HCEC 1CT (cell line): ENCODE measurements around the gene GGT7.
"Not testable (repeated sequence)": the region's sequence is repeated elsewhere in the genome, so short reads cannot be mapped to it uniquely, and the experiment has no call there.

ENCODE experiments used
- DNase-seq: peaks from one replicate; pipeline ENCODE4 v3.0.0-alpha.2; 2017

The GGT7 gene, protein sequence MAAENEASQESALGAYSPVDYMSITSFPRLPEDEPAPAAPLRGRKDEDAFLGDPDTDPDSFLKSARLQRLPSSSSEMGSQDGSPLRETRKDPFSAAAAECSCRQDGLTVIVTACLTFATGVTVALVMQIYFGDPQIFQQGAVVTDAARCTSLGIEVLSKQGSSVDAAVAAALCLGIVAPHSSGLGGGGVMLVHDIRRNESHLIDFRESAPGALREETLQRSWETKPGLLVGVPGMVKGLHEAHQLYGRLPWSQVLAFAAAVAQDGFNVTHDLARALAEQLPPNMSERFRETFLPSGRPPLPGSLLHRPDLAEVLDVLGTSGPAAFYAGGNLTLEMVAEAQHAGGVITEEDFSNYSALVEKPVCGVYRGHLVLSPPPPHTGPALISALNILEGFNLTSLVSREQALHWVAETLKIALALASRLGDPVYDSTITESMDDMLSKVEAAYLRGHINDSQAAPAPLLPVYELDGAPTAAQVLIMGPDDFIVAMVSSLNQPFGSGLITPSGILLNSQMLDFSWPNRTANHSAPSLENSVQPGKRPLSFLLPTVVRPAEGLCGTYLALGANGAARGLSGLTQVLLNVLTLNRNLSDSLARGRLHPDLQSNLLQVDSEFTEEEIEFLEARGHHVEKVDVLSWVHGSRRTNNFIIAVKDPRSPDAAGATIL

DNA sequence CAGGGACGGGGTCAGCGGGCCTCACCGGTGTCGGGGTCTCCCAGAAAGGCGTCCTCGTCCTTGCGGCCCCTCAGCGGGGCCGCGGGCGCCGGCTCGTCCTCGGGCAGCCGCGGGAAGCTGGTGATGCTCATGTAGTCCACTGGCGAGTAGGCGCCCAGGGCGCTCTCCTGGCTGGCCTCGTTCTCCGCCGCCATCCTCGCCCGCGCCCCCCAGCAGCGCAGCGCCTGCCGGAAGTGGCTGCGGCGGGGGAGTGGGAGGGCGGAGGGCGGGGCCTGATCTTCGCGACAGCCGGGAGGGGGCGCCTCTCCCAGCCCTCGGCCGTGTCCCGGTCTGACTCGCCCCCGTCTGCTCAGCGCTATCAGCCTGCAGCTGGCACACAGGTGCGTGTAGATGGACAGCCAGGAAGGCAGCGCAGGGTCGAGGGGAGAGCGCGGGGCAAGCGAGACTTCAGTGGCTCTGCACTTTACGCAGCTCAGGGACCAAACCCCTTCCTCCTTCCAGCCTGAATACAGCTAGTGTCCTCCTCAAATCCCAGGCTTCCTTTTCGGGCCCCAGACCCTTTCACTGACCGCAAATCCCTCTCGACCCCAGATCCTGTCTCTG lies at the start of gene GGT7:
GGT7 (minus strand) TSS at position 235 of the 603 bp plus-strand sequence; CDS start at position 194, 41 bp downstream.
- peak; percentile 60 for DNase-seq

DNA sequence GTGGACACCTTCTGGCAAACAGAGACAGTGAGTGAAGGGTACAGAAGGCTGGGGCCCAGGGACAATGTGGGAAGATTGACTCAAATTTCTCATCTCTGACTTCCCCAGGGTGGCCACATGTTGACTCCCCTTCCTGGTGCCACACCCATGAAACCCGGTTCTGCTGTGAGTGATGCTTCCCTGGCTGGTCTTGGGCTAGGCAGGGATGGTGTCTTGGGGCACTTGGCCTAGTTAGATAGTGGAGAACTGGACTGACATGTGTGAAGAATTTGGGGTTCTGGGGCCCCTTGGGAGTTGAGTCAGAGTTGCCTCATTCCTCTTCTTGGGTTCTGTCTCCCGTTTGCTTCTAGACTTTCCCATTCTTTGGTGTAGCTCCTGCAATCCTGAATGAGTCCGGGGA lies 48.8 kb upstream of the GGT7 start:
- peak; percentile 50 for DNase-seq

DNA sequence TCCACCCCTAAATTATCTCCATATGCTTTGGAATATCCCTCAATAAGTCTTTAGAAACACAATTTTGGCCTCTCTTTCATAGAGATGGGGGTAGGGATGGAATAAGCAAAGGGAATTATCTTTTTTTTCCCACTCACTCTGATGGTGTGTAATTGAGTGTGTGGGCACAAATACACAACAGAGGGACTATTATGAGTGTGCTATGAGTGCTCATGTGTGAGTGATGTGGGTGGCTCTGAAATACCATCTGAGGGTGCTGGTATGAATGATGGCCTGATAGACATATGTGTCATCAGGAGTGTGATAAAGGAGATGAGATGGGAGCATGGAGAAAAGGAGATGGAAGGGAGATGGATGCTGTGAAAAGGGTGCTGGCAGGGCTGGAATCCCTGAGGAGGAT lies 47.4 kb upstream of the GGT7 start:
- DNase-seq: no peak

DNA sequence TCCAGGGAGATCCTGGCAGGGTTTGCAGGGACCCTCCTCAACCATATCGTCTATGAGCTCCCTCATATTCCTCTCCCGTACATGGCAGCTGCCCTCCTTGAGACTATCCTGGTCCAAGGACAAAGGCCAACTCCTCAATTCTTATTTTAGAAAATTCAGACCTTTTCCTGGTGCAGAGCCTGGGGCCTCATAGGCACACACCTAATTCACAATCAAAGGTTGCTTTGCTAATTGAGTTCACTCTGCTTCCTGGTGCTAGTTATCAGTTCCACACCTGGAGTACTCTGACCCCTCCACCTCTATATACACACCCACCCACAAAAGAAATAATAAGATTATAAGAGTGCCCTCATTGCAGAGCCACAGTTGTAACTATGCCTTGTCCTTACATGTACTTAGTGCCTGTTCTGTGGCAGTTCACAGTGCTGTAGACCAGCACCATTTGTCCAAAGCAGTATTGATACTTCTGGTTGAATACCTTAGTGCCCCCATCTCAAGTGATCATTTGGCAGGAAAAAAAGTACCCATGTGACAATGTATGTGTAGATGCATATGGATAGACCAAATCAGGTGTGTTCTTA lies 44.2 kb upstream of the GGT7 start:
- no peak for DNase-seq

DNA sequence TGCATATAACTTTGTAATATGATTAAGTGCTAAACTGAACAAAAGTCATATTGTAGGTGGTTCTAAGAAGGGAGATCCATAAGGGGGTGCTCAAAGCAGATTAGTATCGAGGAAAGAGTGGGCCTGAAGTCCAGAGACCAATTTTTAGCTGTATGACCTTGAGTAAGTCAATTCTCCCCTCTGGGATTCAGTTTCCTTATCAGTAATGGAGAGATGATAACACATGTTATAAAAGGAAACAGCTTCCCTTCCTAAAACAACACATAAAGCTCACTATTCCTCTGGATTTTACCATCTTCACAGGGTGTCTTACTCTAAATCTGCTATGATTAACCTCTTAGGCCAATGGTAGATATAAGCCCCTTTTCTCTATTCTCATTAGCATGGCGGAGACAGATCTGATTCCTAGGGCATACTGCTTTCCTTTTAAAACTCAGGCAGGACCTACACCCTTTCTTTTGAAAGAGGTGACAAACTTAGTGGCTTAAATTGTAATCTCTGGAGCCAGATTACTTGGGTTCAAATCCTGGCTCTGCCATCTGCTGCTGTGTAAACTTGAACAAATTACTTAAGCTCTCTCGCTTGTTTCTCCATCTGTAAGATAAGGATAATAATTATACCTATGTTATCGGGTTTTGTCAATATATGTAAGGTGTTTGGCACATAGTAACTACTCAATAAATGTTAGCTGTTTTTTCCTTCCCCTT lies 43.2 kb upstream of the GGT7 start:
- DNase-seq: no peak

DNA sequence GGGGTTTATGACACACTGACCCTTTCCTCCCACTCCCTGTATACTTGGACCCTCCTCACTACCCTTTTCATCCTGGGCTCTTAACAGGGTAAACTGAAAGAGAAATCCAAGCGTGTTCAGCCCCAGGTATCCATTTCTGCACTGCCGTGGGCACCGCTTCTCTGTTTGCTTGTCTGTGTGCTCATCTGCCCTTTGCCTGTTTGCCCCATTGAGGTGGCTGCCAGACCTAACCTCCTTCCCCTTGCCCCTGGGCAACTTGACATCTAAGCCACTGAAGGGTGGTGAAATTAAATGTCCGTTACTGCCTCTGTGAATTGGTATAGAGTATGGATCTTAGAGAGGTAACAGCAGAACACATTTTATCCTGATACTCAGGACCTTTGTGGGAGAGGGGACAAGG lies 42.5 kb upstream of the GGT7 start:
- no peak for DNase-seq

DNA sequence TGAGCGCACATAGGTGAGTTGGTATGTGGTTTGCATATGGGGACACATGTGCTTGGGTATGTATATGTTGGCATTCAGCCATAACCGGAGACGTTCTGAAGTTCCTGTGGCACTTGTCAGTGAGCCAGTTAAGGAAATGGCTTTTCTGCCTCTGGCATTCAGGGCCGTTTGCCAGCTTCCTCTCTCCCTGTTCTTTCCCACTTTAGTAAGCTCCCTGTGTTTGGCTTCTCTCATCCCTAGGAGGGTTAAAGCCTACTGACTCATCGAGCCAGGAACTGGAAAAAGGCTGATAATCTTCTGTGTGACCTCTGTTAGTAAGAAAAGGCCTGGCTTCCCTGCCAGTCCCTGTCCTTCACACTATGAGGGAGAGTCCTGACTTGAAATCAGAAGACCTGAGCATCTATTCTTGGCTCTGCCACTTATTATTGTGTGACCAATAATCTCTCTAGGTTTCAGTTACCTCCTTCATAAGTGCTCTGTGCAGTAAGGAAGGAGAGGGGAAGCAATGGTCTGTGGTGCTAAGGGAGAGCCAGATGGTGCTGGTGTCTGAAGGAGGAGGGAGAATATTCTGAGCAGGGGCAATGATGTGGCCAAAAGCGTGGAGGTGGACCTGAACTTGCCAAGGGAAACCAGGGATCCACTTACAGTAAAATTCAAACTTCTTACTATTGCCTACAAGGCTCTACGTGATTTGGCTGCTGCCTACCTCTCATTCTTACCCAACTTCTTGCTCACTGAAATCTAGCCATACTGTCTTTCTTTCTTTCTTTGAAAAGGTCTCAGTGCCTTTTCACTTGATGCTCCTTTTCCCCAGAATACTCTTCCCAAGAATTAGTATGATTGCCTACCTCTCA lies 35.2 kb upstream of the GGT7 start:
- peak; percentile 92 for DNase-seq

DNA sequence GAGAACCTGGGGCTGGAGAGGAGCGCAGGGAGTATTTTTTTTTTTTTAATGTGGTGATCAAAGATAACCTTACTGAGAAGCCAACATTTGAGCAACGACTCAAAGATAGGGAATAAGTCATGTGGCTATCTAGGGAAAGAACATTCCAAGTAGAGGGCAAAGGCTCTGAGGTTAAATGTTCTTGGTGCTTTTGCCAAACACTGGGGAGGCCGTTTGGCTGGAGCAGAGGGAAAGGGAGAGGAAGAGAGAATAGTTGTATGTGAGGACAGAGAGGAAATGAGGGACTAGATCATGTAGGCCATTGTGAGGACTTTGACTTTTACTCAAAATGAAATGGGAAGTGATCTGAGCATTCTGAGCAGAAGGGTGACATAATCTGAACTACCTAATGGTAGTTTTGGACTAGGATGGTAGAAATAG lies 31.6 kb upstream of the GGT7 start:
- no peak for DNase-seq

DNA sequence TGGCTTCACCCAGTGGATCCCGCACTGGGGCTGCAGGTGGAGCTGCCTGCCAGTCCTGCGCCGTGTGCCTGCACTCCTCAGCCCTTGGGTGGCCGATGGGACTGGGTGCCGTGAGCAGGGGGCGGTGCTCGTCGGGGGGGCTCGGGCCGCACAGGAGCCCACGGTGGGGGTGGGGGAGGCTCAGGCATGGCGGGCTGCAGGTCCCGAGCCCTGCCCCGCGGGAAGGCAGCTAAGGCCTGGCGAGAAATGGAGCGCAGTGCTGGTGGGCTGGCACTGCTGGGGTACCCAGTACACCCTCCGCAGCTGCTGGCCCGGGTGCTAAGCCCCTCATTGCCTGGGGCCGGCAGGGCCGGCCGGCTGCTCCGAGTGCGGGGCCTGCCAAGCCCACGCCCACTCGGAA lies 26.1 kb upstream of the GGT7 start:
- not testable (repeated sequence) for DNase-seq

DNA sequence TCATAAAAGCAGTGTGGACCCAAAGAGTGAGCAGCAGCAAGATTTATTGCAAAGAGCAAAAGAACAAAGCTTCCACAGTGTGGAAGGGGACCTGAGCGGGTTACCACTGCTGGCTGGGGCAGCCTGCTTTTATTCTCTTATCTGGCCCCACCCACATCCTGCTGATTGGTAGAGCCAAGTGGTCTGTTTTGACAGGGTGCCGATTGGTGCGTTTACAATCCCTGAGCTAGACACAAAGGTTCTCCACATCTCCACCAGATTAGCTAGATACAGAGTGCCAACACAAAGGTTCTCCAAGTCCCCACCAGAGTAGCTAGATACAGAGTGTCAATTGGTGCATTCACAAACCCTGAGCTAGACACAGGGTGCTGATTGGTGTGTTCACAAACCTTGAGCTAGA lies 25.5 kb upstream of the GGT7 start:
- not testable (repeated sequence) for DNase-seq

DNA sequence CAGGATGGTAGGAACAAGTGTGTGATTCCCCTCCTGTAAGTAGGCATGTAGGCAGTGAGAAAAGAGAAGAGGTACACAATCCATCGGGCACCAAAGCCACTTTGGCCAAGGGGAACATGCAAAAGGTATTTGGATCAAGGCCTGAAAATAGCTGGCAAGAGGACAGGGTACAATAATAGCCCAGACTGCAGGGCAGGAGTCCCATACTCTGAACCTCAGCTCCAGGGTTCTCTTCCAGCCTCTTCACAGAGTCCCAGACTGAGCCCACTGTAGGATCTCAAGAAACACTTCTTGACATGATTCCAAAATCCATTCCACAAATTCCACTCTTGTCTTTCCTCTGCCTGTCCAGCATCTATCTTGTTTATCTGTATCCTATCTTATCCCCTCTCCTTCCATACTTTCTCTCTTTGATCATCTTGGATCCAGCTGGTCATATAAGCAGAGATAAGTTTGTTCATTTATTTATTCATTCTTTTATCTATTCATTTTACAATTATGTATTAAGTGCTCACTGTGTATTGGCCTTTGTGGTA lies 23.5 kb upstream of the GGT7 start:
- no peak for DNase-seq

DNA sequence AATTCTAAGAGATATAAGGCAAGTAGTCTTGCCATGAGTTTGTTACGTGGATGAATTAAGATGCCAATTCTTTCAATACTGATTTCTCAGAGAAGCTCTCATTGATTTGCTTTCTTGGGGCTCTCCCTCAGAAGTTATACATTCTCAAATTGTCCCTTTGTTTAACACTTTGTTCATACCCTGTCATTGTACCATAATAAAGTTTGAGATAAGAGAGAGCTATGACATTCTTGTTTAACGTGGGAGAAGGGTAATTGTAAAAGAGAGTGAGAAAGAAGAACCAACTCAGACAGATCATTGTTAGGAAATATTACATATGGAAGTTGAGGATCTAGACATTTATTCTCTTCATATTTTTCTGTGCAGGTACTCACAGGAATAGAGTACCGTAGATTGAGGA lies 22.8 kb upstream of the GGT7 start:
- no peak for DNase-seq

DNA sequence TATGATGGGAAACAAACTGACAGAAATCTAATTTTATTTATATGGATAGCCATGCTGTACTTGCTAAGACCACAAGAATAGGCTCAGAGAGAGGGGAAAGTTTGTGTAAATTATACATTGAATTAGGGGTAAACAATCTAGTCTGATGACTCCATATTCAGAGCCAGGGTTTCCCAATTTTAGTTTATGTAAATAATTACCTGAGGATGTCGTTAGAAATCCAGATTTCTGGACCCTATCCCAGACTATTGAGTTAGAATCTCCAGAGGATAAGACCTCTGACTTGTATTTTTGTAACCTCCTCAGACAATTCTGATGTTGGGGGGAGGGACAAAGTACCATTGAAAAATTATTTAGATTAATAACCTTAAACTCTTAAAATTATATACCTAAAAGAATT lies 22.1 kb upstream of the GGT7 start:
- no peak for DNase-seq

DNA sequence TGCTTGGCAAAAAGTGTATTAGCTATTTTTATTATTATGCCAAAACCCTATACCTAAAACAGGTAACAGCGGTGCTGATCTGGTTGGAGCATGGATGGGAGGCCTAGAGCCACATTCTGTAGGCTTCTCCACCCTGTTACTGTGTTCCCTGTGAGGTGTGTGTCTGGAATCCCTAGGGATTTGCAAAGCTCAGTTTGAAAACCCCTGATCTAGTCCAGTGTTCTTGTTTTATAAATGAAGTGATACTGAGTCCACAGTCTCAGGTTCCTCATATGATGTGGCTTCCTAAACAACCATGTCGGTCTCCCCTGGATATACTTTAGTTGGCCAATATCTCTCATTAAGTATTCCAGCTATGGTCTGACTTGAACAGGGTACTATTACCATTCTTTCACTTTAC lies 20.0 kb upstream of the GGT7 start:
- DNase-seq: no peak

DNA sequence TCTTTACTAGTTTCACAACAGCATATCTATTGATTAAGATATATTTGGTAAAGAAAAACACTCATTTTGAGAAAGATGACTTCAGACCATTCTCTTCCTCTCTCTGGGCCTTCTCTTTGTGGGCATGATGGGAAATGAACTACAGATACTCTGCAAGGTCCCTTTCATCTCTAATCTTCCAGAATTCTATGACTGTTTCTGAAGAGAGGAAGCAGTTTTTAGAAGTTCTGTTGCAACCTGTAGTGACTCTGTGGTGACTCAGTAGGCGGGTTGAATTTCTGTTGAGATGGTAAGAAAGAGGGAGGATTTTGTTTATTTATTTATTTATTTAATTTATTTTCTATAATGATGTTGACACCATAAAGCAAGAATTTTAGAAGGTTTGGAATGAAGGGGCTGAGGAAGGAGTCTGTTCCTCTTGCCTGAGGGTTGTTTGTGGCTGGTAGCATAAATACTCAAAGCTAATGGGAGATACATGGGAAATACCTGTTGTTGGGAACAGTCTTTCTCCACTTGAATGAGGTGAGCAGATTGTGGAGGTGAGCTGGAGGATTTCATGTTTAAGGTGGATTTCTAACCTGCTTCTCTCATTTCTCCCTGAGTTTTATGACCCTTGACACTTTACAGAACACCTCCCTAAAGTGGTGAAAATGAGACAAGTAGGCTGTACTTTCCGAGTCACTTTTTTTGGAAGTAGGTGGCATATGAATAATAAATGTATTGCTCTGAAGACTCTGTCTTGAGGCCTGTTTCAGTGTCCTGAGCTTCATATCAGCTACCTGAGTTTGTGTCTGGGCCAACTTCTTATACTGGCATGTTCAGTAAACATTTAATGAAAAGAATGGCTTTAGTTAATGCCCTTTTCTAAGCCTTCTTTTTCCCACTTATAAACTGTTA lies 18.8 kb upstream of the GGT7 start:
- peak; percentile 87 for DNase-seq

DNA sequence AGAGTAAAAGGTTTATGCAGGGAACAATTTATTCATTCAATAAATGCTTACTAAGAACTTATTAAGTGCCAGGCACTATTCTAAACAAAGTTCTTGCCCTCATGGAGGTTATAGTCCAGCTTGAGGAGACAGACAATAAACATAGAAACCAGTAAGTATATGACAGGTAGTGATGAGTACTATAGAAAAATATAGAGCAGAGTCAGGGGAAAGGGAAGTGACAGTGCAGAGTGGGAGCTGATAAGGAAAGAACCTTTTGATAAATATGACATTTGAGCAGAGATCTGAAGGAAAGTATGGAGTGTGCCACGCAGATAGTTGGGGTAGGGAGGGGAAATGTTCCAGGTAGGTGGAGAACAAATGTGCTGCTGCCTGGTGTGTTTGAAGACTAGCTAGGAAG lies 15.8 kb upstream of the GGT7 start:
- DNase-seq: no peak

DNA sequence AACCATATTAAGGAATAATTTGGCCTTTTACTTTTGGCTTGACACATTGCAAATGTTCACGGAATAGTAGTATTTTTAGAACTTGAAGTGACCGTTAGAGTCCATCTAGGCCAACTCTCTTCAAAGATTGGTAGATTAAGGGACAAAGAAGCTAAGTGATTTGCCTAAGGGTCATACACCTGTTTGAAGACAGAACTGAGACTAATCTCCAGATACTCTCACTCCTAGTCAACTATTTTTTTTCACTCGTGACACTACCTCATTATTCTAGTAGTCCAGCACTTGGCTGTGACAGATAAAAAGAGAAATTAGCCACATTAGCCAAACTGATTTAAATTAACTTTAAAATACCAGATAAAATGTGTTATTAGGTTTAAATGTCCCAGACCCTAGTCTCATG lies 14.4 kb upstream of the GGT7 start:
- DNase-seq: no peak

DNA sequence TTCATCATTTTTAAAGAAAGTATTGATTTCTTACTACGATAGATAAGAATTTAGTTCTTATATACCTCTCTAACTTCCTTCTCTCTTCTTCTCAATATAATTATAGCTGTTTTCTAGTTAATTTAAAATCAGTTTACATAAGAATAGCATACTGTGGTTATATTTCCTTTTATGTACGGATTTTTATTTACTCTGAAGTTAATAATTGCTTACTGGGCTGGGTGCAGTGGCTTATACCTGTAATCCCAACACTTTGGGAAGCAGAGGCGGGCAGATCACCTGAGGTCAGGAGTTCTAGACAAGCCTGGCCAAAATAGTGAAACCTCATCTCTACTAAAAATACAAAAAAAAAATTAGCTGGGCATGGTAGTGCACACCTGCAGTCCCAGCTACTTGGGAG lies 13.5 kb upstream of the GGT7 start:
- no peak for DNase-seq

DNA sequence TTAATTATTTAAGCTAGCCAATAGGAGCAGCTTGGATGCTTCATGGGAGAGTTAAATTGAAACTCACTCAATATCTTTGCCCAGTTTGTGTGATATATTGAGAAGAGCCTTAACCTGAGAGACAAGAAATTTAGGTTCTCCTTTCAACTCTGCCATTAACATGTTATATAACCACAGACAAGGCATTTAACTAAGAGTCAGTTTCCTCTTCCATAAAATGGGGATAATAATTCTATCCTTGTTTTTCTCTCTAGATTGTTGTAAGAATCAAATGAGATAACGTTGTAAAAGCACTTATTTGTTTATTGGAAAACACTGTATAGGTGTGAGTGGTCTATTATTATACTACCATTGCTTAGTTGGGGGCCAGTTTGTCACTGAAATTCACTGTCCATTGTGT lies 11.6 kb upstream of the GGT7 start:
- DNase-seq: no peak

DNA sequence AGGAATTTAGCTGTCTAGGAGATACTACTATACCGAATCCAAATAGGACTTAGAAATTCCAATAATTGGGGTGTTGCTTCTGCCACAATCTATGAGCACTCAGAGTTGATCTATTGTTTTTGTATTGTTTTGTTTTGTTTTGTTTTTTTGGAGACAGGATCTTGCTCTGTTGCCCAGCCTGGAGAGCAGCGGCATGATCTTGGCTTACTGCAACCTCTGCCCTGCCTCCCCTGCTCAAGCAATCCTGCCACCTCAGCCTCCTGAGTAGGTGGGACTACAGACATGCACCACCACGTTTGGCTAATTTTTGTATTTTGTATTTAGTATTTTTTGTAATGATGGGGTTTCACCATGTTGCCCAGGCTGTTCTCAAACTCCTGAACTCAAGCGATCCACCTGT lies 11.2 kb upstream of the GGT7 start:
- no peak for DNase-seq
